Measurements from ENCODE around the gene NPIPB6.

The NPIPB6 gene

DNA sequence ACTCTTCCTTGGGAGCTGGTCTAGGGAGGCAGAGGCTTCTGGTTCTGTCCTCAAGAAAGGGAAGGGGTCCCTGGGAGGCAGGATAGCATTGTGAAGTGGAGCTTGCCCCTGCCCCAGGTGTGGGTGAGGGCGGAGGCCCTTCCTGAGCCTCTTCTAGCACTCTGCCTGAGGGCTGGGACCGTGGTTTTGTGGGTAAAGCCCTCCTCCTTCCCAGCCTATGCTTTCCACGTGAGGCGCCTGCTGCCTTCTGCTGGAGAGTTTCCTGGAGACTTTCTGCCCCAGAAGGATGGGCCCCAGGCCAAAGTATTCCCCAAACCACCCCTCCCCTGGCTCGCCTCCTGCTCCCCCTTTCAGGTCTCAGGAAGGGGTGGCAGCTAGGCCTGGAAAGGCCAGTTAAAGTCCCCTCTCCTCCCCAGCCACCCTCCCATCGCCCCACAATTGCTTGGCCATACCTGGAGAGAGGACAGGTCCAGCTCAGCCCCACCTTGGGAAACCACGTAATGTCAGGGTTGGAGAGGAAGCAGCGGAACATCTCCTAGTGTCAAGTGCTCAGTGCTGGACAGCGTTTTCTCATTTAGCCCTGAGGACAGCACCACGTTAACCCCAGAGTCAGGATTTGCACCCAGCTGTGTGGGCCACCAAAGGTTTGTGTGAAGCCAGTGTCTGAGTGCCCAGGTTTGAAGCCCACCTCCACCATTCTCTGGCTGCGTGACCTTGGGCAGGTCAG, 65.4 kb downstream of the NPIPB6 start:
- DNase-seq, result no peak

DNA sequence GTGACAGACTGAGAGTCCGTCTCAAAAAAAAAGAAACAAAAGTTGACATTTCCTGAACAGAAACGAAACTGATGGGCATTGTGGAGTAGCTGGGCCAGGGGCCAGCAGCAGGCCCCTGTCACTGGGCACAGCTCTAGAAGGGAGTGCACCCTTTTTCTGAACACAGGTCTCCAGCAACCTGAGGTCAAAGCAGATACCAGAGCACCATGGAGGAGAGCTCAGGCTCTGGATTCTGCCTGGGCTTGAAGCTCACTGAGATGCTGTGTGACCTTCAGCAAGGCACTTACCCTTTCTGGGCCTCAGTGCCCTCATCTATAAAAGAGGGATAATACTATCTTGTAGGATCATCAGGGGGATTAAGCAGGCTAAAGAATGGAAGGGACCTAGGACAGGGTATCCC, 66.0 kb downstream of the NPIPB6 start:
- no peak for DNase-seq

DNA sequence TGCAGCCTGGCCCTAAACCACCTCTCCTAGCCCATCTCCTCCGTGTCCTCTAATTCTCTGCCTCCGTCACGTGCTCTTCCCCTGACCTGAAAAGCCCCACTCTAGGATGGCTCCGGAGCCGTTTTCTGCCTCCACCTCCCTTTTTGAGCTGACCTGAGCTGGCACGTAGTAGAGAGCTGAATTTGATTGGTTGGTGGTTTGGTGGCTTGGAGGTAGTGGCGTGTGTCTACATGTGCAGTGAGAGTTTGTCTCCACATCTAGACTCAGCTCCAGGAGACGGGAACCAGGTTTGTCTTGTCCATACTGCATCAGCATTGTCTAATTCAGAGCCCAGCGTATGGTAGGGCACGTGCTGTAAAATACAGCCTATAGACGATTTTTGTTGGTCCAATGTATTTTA, 68.0 kb downstream of the NPIPB6 start:
- no peak for DNase-seq

DNA sequence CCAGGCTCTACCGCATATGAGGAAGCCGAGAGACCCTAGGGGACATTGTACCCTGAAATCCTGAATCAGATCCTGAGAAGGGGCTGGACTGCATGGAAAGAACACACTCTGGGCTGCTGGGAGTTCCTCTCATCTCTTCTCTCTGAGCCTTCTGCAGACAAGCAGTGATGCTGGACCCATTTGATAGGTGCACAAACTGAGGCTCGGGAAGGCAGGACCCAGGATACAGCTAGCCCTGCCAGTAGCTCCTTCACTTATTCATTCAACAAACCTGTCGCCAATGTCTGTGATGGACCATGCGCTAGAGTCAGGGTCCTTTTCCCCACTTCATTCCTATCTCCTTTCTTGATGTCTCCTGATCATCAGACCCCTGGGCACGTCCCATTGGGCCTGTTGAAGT, 69.1 kb downstream of the NPIPB6 start:
- no peak for DNase-seq

DNA sequence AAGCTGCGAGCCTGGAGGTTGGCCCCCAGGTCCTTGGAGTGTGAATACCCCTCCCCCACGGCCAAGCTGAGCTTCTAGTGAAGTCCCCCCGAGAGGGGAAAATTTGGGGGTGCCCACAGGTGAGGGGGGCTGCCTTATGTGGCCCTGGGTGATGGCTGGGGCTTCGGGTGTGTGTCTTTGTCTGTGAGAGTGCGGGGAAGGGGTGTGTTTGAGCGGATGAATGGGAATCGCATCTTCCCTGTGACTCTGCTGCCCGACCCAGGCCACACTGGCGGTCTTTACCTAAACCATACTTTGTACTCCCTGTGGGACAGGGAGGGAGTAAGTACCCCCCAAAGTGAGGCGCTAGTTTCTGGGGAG, 69.7 kb downstream of the NPIPB6 start:
- no peak for DNase-seq

DNA sequence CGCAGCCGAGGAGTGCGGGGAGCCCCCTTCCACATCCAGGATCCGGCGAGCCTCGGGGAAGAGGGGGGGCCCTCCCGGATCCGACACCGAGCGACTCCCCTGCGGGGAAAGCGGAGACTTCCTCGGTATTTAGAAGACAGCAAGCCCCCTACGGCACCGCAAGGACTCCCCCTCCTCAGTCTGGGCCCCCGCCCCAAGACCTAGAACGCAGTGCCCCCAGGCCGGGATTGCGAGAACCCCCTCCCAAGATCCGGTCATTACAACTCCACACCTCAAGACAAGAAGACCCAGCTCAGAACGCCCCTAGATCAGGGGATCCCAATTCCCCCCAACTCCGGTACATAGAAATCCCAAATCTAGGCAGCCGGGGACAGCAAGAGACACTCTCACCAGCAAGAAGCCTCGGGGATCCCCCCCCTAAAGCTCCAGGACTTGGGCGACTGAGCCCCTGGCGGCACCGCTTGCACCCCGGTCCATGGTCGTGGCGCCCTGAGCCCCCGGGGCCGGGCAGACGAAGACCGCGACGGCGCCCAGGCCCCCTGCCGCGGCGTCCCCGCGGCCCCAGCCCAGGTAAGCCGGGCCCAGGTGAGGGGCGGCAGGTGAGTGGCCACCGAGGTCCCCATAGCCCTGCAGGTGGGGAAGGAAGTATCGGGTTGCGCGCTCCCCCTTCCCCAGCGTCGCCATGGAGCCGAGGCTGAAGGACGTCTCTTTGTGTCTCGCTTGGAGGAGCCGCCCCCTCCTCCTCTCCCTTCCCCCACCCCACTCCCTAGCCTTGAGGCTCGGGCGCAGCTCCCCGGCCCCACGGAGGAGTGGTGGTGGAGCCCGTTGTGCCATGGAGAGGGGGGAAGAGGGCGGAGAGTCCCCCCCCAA, 70.3 kb downstream of the NPIPB6 start:
- DNase-seq, result no peak
